ENCODE results near the gene KBTBD3.

Gene KBTBD3

DNA sequence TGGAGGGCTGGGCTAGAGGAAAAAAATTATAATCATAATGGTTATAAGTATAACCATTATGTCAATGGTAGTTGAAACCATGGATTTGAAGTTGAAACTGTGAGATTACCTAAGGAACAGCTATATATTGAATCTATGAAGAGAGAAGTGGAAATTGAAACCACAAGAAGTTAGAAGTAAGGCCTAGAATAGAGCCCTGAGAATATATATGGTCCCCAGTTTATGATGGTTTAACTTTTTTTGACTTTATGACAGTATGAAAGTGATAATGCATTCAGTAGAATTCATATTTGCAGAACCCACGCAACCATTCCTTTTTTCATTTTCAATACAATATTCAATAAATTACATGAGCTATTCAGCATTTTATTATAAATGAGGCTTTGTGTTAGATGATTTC, 15.3 kb upstream of the KBTBD3 start:
- H3K4me3 ChIP-seq (ENCODE audit: low read length): no peak overlapping the region
- TF ChIP-seq, protein P1, sequence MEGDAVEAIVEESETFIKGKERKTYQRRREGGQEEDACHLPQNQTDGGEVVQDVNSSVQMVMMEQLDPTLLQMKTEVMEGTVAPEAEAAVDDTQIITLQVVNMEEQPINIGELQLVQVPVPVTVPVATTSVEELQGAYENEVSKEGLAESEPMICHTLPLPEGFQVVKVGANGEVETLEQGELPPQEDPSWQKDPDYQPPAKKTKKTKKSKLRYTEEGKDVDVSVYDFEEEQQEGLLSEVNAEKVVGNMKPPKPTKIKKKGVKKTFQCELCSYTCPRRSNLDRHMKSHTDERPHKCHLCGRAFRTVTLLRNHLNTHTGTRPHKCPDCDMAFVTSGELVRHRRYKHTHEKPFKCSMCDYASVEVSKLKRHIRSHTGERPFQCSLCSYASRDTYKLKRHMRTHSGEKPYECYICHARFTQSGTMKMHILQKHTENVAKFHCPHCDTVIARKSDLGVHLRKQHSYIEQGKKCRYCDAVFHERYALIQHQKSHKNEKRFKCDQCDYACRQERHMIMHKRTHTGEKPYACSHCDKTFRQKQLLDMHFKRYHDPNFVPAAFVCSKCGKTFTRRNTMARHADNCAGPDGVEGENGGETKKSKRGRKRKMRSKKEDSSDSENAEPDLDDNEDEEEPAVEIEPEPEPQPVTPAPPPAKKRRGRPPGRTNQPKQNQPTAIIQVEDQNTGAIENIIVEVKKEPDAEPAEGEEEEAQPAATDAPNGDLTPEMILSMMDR (conservative IDR thresholded peaks at IDR 0.05; ENCODE audit: low read depth, low read length): no peak
- DNase-seq (ENCODE audit: low read depth): no peak

DNA sequence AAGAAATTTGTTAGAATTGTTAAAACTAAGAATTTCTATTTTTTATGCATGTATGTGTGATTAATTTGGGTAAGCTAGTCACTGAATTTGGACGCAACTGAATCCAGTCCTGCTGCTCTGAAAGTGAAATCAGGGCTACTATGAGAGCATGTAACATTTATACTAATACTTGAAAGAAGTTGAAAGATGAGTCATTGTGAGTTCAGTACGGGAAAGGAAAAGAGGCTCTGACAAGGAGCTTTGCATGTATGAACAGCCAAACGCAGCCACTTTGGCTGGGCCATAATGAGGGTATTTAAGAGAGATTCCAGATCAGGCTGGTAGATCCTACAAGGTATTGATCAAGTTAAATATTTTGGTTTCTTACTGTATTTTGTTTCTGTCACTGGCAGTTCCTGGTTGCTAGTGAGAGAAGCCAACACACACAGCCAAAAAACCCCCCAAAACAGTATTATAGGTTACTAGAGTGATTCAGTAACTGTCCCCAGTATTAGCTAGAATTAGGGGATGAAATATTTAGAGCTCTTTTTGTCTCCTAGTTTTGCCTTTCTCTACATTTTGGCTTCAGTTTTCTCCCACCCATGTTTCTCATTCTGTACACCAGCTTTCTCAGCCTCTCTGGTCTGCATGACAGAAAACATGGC, 14.5 kb upstream of the KBTBD3 start:
- TF ChIP-seq, protein P1 (conservative IDR thresholded peaks at IDR 0.05; ENCODE audit: low read depth, low read length): no peak
- peak; percentile 74 for DNase-seq (ENCODE audit: low read depth)
- no peak overlapping the region for H3K4me3 ChIP-seq (ENCODE audit: low read length)

DNA sequence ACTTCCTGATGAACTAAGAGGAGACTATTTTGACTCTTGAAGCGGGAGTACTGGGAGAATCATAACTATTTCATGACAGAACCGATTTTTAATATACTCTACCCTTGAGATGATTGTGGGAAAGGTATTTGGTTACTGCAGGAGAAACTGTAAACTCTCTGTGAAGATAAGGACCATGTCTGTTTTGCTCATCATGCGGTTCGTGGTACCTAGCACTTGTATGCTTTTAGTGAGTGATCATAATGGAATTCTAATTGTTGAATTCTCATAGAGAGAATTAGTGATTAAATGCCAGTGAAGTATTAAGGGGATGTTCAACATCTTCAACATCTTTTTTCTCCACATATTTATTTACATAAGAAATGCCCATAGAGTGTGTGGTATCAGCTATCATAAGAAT, 11.7 kb upstream of the KBTBD3 start:
- H3K4me3 ChIP-seq (ENCODE audit: low read length): no peak overlapping the region
- DNase-seq (ENCODE audit: low read depth): no peak

DNA sequence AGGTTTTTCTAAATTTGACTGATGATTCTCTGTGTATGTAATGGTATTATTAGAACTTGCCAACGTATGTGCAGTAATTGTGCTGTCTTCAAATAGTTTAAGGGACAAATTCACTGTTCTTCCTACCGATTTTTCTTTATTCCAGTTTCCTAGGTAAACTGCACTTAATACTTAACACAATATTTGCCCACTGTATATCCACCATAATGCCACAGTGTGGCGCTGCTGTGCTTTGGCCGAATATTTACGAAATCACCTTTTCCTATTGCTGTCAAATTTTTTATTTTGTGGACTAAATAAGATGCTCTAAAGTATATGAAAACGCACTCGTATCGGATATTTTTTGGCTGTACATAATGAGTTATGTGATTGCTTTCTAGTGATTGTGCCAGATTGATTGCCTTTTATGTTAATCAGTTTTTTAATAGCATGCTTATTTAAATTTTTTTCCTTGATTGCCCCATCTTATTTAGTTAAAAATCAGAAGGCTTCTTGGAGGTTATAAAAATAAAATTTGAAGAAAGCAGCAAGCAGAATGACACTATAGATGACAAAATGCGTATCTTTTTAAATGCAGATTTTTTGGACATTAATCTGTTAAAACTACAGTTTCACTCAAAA, 10.8 kb upstream of the KBTBD3 start:
- TF ChIP-seq, protein P1 (conservative IDR thresholded peaks at IDR 0.05; ENCODE audit: low read depth, low read length): peak; percentile 87
- DNase-seq (ENCODE audit: low read depth): no peak
- no peak overlapping the region for H3K4me3 ChIP-seq (ENCODE audit: low read length)

More for the DNA sequence above, 11.7 kb upstream of the KBTBD3 start:
- TF ChIP-seq, protein P1 (conservative IDR thresholded peaks at IDR 0.05; ENCODE audit: low read depth, low read length): no peak

DNA sequence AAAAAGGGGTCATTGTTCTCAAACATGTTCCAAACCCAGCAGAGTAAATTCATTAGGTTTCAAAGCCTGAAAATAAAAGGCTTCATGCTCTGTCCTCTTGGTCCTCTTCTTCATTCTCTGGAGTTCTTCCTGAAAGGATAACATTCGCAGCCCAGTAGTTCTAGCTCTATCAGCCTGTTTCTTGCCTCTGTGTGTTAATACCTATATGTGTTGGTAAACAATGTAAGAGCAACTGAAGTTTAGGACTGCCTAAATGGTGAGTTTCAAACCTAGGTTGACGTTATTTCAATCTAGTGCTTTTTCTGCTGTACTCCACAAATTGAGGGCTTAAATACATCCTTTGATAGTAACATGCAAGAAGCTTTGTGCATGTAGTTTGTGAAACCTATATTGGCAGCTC, 9.7 kb upstream of the KBTBD3 start:
- TF ChIP-seq, protein P1 (conservative IDR thresholded peaks at IDR 0.05; ENCODE audit: low read depth, low read length): no peak
- no peak for DNase-seq (ENCODE audit: low read depth)
- no peak overlapping the region for H3K4me3 ChIP-seq (ENCODE audit: low read length)

DNA sequence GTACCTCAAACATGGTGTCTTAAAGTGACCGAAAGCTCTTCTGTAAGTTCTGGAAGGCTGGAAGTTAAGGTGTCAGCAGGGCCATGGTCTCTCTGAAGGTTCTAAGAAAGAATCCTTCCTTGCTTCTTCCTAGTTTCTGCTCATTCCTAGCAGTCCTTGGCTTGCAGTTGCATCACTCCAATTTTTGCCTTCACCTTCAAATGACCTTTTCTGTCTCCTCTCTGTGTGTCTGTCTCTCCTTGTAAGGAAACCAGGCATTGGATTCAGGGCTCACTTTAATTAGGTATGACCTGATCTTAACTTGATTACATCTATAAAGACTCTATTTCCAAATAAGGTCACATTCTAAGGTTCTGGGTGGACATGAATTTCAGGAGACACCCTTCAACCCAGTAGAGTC, 9.0 kb upstream of the KBTBD3 start:
- H3K4me3 ChIP-seq (ENCODE audit: low read length): no peak overlapping the region
- no peak for DNase-seq (ENCODE audit: low read depth)
- TF ChIP-seq, protein P1 (conservative IDR thresholded peaks at IDR 0.05; ENCODE audit: low read depth, low read length): no peak

DNA sequence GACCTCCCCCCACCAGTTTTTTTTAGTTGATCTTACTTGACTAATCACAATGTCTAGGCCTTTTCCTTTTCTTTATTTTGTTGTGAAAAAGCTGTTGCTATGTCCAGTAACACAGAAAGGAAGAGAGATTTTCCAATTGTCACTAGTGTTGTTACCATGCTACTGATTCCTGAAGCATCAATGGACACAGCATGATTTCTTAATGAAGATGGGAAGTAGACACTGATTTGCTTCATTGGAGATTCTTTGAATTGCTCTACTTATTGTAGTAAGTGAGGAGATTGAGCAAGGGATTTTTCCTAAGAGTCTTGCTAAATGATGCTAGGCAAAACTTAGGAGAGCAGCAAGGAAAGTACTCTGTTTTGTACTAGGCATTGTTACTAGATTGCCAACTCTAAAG, 4.9 kb upstream of the KBTBD3 start:
- TF ChIP-seq, protein P1 (conservative IDR thresholded peaks at IDR 0.05; ENCODE audit: low read depth, low read length): no peak
- DNase-seq (ENCODE audit: low read depth): no peak
- H3K4me3 ChIP-seq (ENCODE audit: low read length): no peak overlapping the region

Data from retinal pigment epithelial cell (primary cell).